HCT116 (cell line): ENCODE data around the gene UNKL.

ENCODE experiments used
- CBX3 ChIP-seq: IDR thresholded peaks from 2 replicates; pipeline ENCODE4 v1.6.1; 2012; ENCODE audit warnings: low read depth
- CEBPB ChIP-seq: IDR thresholded peaks from 2 replicates; pipeline ENCODE4 v1.6.1; 2012; ENCODE audit warnings: low read depth
- CTCF ChIP-seq, 3 experiments: fragments of 200-600 bp in 1 of 3; sonication (generic) in 1 of 3; IDR thresholded peaks in 2 of 3; conservative IDR thresholded peaks in 1 of 3; 2 replicates each; pipeline ENCODE4 v1.5.1; 2012 to 2017; ENCODE audit warnings: low read depth in 2 of 3, low read length in 2 of 3, antibody characterized with exemption in 1 of 3, borderline replicate concordance in 1 of 3, control low read depth in 1 of 3, mild to moderate bottlenecking in 1 of 3, mixed read lengths in 1 of 3, mixed run types in 1 of 3, moderate library complexity in 1 of 3; ENCODE audit not compliant: insufficient read depth in 1 of 3
- EZH2 ChIP-seq: fragments of 200-600 bp; sonication (generic); IDR thresholded peaks from 2 replicates; pipeline ENCODE4 v1.6.1; 2017; ENCODE audit warnings: antibody characterized with exemption, mixed run types
- EZH2phosphoT487 ChIP-seq: fragments of 200-600 bp; IDR thresholded peaks from 2 replicates; pipeline ENCODE4 v1.6.1; 2018; ENCODE audit warnings: antibody characterized with exemption, borderline replicate concordance
- POLR2A ChIP-seq: IDR thresholded peaks from 2 replicates; pipeline ENCODE4 v1.7.0; 2011; ENCODE audit warnings: borderline replicate concordance; ENCODE audit not compliant: insufficient read depth, insufficient read length; ENCODE audit errors: extremely low read depth
- POLR2AphosphoS5 ChIP-seq: IDR thresholded peaks from 2 replicates; pipeline ENCODE4 v1.6.1; 2011; ENCODE audit warnings: mild to moderate bottlenecking, low read depth, low read length, moderate library complexity
- RAD21 ChIP-seq: IDR thresholded peaks from 2 replicates; pipeline ENCODE4 v1.6.1; 2012; ENCODE audit warnings: low read depth, mild to moderate bottlenecking
- REST ChIP-seq: IDR thresholded peaks from 2 replicates; pipeline ENCODE4 v1.6.1; 2012; ENCODE audit warnings: low read depth
- SRF ChIP-seq: IDR thresholded peaks from 2 replicates; pipeline ENCODE4 v1.6.1; 2012; ENCODE audit warnings: low read depth
- YY1 ChIP-seq: IDR thresholded peaks from 2 replicates; pipeline ENCODE4 v1.6.1; 2011; ENCODE audit warnings: low read length, low read depth, moderate library complexity, mild to moderate bottlenecking; ENCODE audit not compliant: insufficient replicate concordance; ENCODE audit errors: extremely low read depth
- ZBTB33 ChIP-seq: IDR thresholded peaks from 2 replicates; pipeline ENCODE4 v1.6.1; 2011; ENCODE audit warnings: mild to moderate bottlenecking, low read length, moderate library complexity; ENCODE audit not compliant: insufficient replicate concordance; ENCODE audit errors: extremely low read depth

- TF ChIP-seq CTCF (IDR thresholded peaks at IDR 0.05 in 2 of 3, conservative IDR thresholded peaks at IDR 0.05 in 1 of 3; ENCODE audit: borderline replicate concordance in 1 of 3, insufficient read depth in 1 of 3, low read depth in 2 of 3, low read length in 2 of 3) (no peak), POLR2A (no peak), ZBTB33 (no peak), SRF (no peak), POLR2AphosphoS5 (no peak; the same call in 1 of the 2 replicates), EZH2 (no peak), CEBPB (no peak), CBX3 (no peak), YY1 (no peak), RAD21 (no peak), REST (no peak), EZH2phosphoT487 (no peak)
Observed at GRCh38 chr16:1347286-1347855, 67.1 kb downstream of the UNKL start.
